IMR-90 (cell line): ENCODE results near the gene ABHD12B. TPM values are rescaled to one million over a fixed set of nuclear protein-coding genes. Genes with fewer than 3 reads are reported as not detected.

Experiments used
- ATAC-seq: fragments of 200-7000 bp; cut with Tn5 transposase; 2 replicates; pipeline ENCODE4 v1.9.1; 2020; ENCODE audit warnings: low read depth, mild to moderate bottlenecking, moderate library complexity
- BruUV-seq: library from RNA; stranded (reverse); fragments of 400-500 nt; replicated peaks from 2 replicates; lab custom pipeline; 2021; lab: Mats Ljungman, UMichigan
- CTCF ChIA-PET: fragments of 300-600 bp; formaldehyde crosslinking; extraction: SDS; loops from one replicate; lab custom pipeline; 2021; ENCODE audit warnings: antibody characterized with exemption; lab: Yijun Ruan, JAX
- POLR2A ChIA-PET: fragments of 300-600 bp; sonication (Branson Sonifier 250); formaldehyde crosslinking; loops from one replicate; lab custom pipeline; 2022; ENCODE audit warnings: antibody characterized with exemption; ENCODE audit not compliant: unreplicated experiment; lab: Charles Lee
- DNase-seq: peaks from one replicate; pipeline ENCODE4 v3.0.0; 2013
- H2AFZ ChIP-seq: replicated peaks from 2 replicates; pipeline ENCODE3; 2013; ENCODE audit warnings: low read length, mild to moderate bottlenecking; ENCODE audit not compliant: poor library complexity
- H2AK5ac ChIP-seq: 2 replicates; pipeline ENCODE4 v1.6.1; 2013; ENCODE audit warnings: low read depth, low read length, inconsistent platforms
- H2AK9ac ChIP-seq: replicated peaks from 2 replicates; pipeline ENCODE3; 2013; ENCODE audit warnings: mild to moderate bottlenecking, low read depth, low read length, moderate library complexity; ENCODE audit not compliant: poor library complexity
- H2BK120ac ChIP-seq: 2 replicates; pipeline ENCODE4 v1.6.1; 2013; ENCODE audit warnings: low read depth, low read length, inconsistent platforms
- H2BK15ac ChIP-seq: 3 replicates; pipeline ENCODE4 v1.6.1; 2013; ENCODE audit warnings: low read depth, low read length, inconsistent platforms
- H2BK20ac ChIP-seq: 2 replicates; pipeline ENCODE4 v1.6.1; 2013; ENCODE audit warnings: low read depth, mild to moderate bottlenecking, inconsistent platforms, low read length, moderate library complexity
- H2BK5ac ChIP-seq: 2 replicates; pipeline ENCODE4 v1.6.1; 2013; ENCODE audit warnings: mild to moderate bottlenecking, low read depth, low read length, inconsistent platforms; ENCODE audit not compliant: poor library complexity, severe bottlenecking
- H3K14ac ChIP-seq: replicated peaks from 2 replicates; pipeline ENCODE4 v1.6.1; 2013; ENCODE audit warnings: low read depth, low read length, inconsistent platforms
- H3K18ac ChIP-seq: 2 replicates; pipeline ENCODE4 v1.6.1; 2013; ENCODE audit warnings: low read depth, low read length, control low read depth
- H3K23ac ChIP-seq: 2 replicates; pipeline ENCODE4 v1.6.1; 2013; ENCODE audit warnings: low read depth, low read length, inconsistent platforms
- H3K27ac ChIP-seq: 2 replicates; pipeline ENCODE4 v1.5.1; 2013; ENCODE audit warnings: mild to moderate bottlenecking, control low read depth, low read length; ENCODE audit not compliant: insufficient read depth
- H3K27me3 ChIP-seq: 2 replicates; pipeline ENCODE4 v1.6.1; 2013; ENCODE audit warnings: low read length; ENCODE audit not compliant: control insufficient read depth, insufficient read depth
- H3K36me3 ChIP-seq: 2 replicates; pipeline ENCODE4 v1.6.1; 2013; ENCODE audit warnings: low read length, mixed read lengths; ENCODE audit not compliant: control insufficient read depth, insufficient read depth
- H3K4ac ChIP-seq: 2 replicates; pipeline ENCODE4 v1.6.1; 2013; ENCODE audit warnings: low read depth, low read length, inconsistent platforms
- H3K4me1 ChIP-seq: 2 replicates; pipeline ENCODE4 v1.6.1; 2013; ENCODE audit warnings: low read length, mixed read lengths; ENCODE audit not compliant: control insufficient read depth, insufficient read depth
- H3K4me2 ChIP-seq: 2 replicates; pipeline ENCODE4 v1.6.1; 2013; ENCODE audit warnings: low read depth, mild to moderate bottlenecking, control low read depth, low read length, moderate library complexity
- H3K4me3 ChIP-seq: 2 replicates; pipeline ENCODE4 v1.5.1; 2013; ENCODE audit warnings: low read depth, mild to moderate bottlenecking, control low read depth, low read length, moderate library complexity; ENCODE audit not compliant: insufficient read depth
- H3K56ac ChIP-seq: 2 replicates; pipeline ENCODE4 v1.6.1; 2013; ENCODE audit warnings: low read length, inconsistent platforms; ENCODE audit not compliant: insufficient read depth; ENCODE audit errors: extremely low read depth
- H3K79me1 ChIP-seq, 2 experiments: 2 replicates each; pipeline ENCODE4 v1.6.1; 2013; ENCODE audit warnings: low read length in 2 of 2, inconsistent platforms in 1 of 2, low read depth in 1 of 2
- H3K9ac ChIP-seq: 2 replicates; pipeline ENCODE4 v1.6.1; 2013; ENCODE audit warnings: low read depth, low read length, control low read depth
- H3K9me1 ChIP-seq: 2 replicates; pipeline ENCODE4 v1.6.1; 2013; ENCODE audit warnings: low read length, inconsistent platforms; ENCODE audit not compliant: insufficient read depth
- H3K9me3 ChIP-seq: 2 replicates; pipeline ENCODE4 v1.6.1; 2013; ENCODE audit warnings: low read length; ENCODE audit not compliant: control insufficient read depth, insufficient read depth
- H4K20me1 ChIP-seq: 2 replicates; pipeline ENCODE4 v1.6.1; 2013; ENCODE audit warnings: low read length, inconsistent platforms; ENCODE audit not compliant: insufficient read depth
- H4K5ac ChIP-seq: 2 replicates; pipeline ENCODE4 v1.6.1; 2013; ENCODE audit warnings: mild to moderate bottlenecking, low read depth, low read length, control low read depth
- H4K8ac ChIP-seq, 2 experiments: 2 replicates each; pipeline ENCODE4 v1.6.1; 2013; ENCODE audit warnings: low read depth in 2 of 2, low read length in 2 of 2, control low read depth in 1 of 2, inconsistent platforms in 1 of 2
- H4K91ac ChIP-seq: 2 replicates; pipeline ENCODE4 v1.6.1; 2013; ENCODE audit warnings: low read depth, low read length, inconsistent platforms; ENCODE audit not compliant: insufficient read depth
- BHLHE40 ChIP-seq: fragments of 150-350 bp; IDR thresholded peaks from 2 replicates; pipeline ENCODE4 v1.6.1; 2016; ENCODE audit warnings: mild to moderate bottlenecking, low read depth, low read length
- CEBPB ChIP-seq: IDR thresholded peaks from 2 replicates; pipeline ENCODE4 v1.6.1; 2012; ENCODE audit warnings: low read depth, low read length, improper control_type of control experiment
- MXI1 ChIP-seq: IDR thresholded peaks from 2 replicates; pipeline ENCODE4 v1.6.1; 2012; ENCODE audit warnings: low read depth, mild to moderate bottlenecking, low read length, moderate library complexity, borderline replicate concordance
- NFE2L2 ChIP-seq: fragments of 150-350 bp; IDR thresholded peaks from 2 replicates; pipeline ENCODE4 v1.6.1; 2016; ENCODE audit warnings: low read depth, mild to moderate bottlenecking, low read length
- RAD21 ChIP-seq: IDR thresholded peaks from 2 replicates; pipeline ENCODE4 v1.6.1; 2012; ENCODE audit warnings: low read length, improper control_type of control experiment
- RFX5 ChIP-seq: IDR thresholded peaks from 2 replicates; pipeline ENCODE4 v1.8.0; 2012; ENCODE audit warnings: low read depth, mild to moderate bottlenecking, low read length, moderate library complexity
- SMC3 ChIP-seq: fragments of 150-350 bp; IDR thresholded peaks from 2 replicates; pipeline ENCODE4 v1.6.1; 2016; ENCODE audit warnings: low read depth, mild to moderate bottlenecking, antibody characterized with exemption, low read length, moderate library complexity
- dilution Hi-C: fragments of 300-500 bp; cut with HindIII; formaldehyde crosslinking; loops from one replicate; pipeline ENCODE4 v1.14.3; 2018; ENCODE audit warnings: low sequenced_read_pairs; ENCODE audit not compliant: unreplicated experiment
- in situ Hi-C: fragments of 300-500 bp; cut with MboI; formaldehyde crosslinking; loops from 3 replicates; pipeline ENCODE4 v1.14.3; 2019; ENCODE audit warnings: low sequenced_read_pairs, inconsistent platforms, mixed read lengths
- intact Hi-C: fragments of 100-400 bp; cut with micrococcal nuclease; formaldehyde crosslinking; loops from 2 replicates; pipeline ENCODE4 v1.10.0; 2022
- polyA plus RNA-seq, 3 experiments: library from polyadenylated mRNA; depleted of rRNA; stranded (reverse); fragments of >200 nt; gene quantifications; 2 replicates each; pipeline ENCODE4 v1.2.3, GENCODE V29; 2012; ENCODE audit warnings: low replicate concordance in 1 of 3
- total RNA-seq: library from RNA; depleted of rRNA; stranded (reverse); fragments of >200 nt; gene quantifications from 2 replicates; pipeline ENCODE4 v1.2.3, GENCODE V29; 2012
- TF ChIP-seq, protein P1 (sequence below): fragments of 150-350 bp; IDR thresholded peaks from 2 replicates; pipeline ENCODE4 v1.6.1; 2016; ENCODE audit warnings: low read depth, mild to moderate bottlenecking, low read length, moderate library complexity, borderline replicate concordance

Gene ABHD12B
- total and polyA plus RNA-seq, 2 of the 4 experiments (the other 2 are of a cell fraction) = 0.18 TPM; not detected in 1

DNA sequence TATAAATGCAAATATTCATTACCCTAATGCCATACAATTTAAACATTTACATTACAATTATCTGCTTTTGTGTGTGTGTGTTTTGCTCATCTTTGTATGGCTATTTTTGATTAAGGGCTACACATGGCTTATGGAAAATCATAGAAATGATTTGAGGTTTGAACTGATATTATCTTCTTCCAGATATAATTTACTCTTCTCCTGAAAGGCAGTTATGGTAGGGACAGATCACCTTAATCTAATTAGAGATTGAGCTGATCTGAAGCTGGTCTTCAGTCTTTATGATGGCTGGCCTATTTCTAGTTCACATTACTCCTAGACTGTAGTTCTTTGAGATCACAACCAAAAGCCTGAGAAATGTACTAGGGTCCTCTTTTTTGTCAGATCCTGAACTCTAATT lies 15.6 kb downstream of the ABHD12B start:
- no peak for DNase-seq

More for the DNA sequence above, 15.6 kb downstream of the ABHD12B start:
- Histone ChIP-seq H2BK120ac (no peak overlapping the region), H4K5ac (no peak overlapping the region), H3K9me3 (no peaks in the 10 kb centered on the region), H2AFZ (no peak overlapping the region), H3K27ac (no peak overlapping the region), H3K14ac (no peak overlapping the region), H3K18ac (no peak overlapping the region), H3K27me3 (peaks cover 2% of the 10 kb centered on the region; the same call in 1 of the 2 replicates), H4K91ac (no peak overlapping the region), H3K4me1 (no peaks in the 10 kb centered on the region), H3K9ac (no peak overlapping the region), H4K8ac (no peak overlapping the region), H3K4me3 (no peak overlapping the region), H2BK5ac (no peak overlapping the region), H3K79me1 (no peaks in the 10 kb centered on the region), H3K56ac (no peak overlapping the region), H3K23ac (no peak overlapping the region), H2BK20ac (no peak overlapping the region), H3K4me2 (no peak overlapping the region), H2AK9ac (no peak overlapping the region), H2BK15ac (no peak overlapping the region), H3K4ac (no peak overlapping the region), H2AK5ac (no peak overlapping the region), H3K9me1 (0 out of 2 replicates have a peak, but pooled peaks cover 2% of the 10 kb centered on the region), H3K36me3 (no peaks in the 10 kb centered on the region), H4K20me1 (no peaks in the 10 kb centered on the region)
- TF ChIP-seq MXI1 (no peak), RAD21 (no peak), SMC3 (no peak), CEBPB (no peak), NFE2L2 (no peak), BHLHE40 (no peak), RFX5 (no peak)
- TF ChIP-seq, protein P1, sequence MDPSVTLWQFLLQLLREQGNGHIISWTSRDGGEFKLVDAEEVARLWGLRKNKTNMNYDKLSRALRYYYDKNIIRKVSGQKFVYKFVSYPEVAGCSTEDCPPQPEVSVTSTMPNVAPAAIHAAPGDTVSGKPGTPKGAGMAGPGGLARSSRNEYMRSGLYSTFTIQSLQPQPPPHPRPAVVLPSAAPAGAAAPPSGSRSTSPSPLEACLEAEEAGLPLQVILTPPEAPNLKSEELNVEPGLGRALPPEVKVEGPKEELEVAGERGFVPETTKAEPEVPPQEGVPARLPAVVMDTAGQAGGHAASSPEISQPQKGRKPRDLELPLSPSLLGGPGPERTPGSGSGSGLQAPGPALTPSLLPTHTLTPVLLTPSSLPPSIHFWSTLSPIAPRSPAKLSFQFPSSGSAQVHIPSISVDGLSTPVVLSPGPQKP = no peak
- dilution Hi-C loops (no loop called here), in situ Hi-C loops (no loop called here), intact Hi-C loops (no loop called here)
- BruUV-seq = no TSS peak
- ChIA-PET POLR2A (no interaction called here), CTCF (no interaction called here)
- ATAC-seq = no peak
